PFSK-1 (cell line): Measurements from ENCODE around the gene KLLN.

Experiments
- FOXP2 ChIP-seq: optimal IDR thresholded peaks from 2 replicates; pipeline ENCODE3; 2011; ENCODE audit warnings: borderline replicate concordance, control low read depth, inconsistent platforms; ENCODE audit not compliant: insufficient read depth; ENCODE audit errors: extremely low read length, extremely low read depth
- POLR2AphosphoS5 ChIP-seq: IDR thresholded peaks from 2 replicates; pipeline ENCODE4 v1.6.1; 2012; ENCODE audit warnings: low read depth, mild to moderate bottlenecking, control low read depth, low read length, moderate library complexity
- REST ChIP-seq, 2 experiments: IDR thresholded peaks; 2 replicates each; pipeline versions ENCODE4 v1.6.1 to v1.8.0; 2011 to 2012; ENCODE audit warnings: low read depth in 2 of 2, low read length in 2 of 2, control low read depth in 1 of 2, inconsistent platforms in 1 of 2, mild to moderate bottlenecking in 1 of 2, moderate library complexity in 1 of 2; ENCODE audit not compliant: insufficient read depth in 1 of 2
- SIN3A ChIP-seq: IDR thresholded peaks from 2 replicates; pipeline ENCODE4 v1.6.1; 2012; ENCODE audit warnings: mild to moderate bottlenecking, low read length, moderate library complexity, borderline replicate concordance; ENCODE audit not compliant: insufficient read depth
- TAF1 ChIP-seq: IDR thresholded peaks from 2 replicates; pipeline ENCODE4 v1.6.1; 2012; ENCODE audit warnings: low read length, control low read depth, borderline replicate concordance; ENCODE audit not compliant: insufficient read depth

Gene KLLN

GRCh38 chr10:87842776-87843497, 20.4 kb downstream of the KLLN start:
- TF ChIP-seq FOXP2 (no peak), POLR2AphosphoS5 (no peak)

GRCh38 chr10:87842220-87842641, 21.1 kb downstream of the KLLN start:
- TF ChIP-seq SIN3A (no peak), POLR2AphosphoS5 (no peak), REST (IDR thresholded peaks at IDR 0.05; ENCODE audit: insufficient read depth in 1 of 2, low read depth in 2 of 2, low read length in 2 of 2) (no peak), FOXP2 (no peak), TAF1 (no peak)

DNA sequence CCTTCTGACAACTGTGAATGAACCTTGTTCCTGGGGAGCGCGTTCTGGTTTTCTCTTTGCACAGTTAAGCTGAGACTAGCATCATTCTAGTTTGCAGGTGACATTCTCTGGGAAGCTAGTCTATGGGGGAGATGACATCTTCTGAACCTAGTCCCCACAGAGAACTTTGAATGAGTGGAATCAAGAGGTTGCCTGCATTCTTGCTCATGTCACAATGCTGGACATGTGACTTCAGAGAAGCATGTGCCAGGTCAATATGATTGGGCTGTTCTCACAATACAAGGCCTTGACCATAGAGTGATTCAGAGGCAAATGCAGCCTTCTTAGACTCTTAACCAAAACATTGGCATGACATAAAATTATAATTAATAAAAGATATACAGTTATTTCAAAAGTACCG, 22.1 kb downstream of the KLLN start:
- no peak for TF ChIP-seq POLR2AphosphoS5

GRCh38 chr10:87838650-87839049, 24.7 kb downstream of the KLLN start:
- no peak for TF ChIP-seq POLR2AphosphoS5
- TF ChIP-seq TAF1: no peak
- TF ChIP-seq SIN3A: no peak
- TF ChIP-seq REST (IDR thresholded peaks at IDR 0.05; ENCODE audit: insufficient read depth in 1 of 2, low read depth in 2 of 2, low read length in 2 of 2): no peak
- TF ChIP-seq FOXP2: no peak

DNA sequence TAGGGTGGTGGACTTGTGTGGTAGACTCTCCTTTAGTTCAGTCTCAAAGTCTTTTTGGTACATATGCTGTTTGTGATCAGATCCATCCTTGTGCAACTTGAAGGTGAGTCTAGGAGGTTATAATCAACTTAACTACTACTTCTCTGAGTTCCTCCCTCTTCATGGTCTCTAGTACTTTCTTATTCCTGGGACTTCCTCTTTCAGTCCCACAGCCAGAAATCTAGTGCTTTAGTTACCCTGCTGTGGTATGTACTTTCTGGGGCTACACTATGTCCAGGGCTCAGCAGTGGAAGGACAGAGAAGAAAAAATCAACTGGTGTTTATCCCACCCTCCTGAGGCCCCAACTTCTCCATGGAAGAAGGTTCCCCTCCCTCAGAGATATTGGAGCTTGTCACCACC, 25.9 kb downstream of the KLLN start:
- TF ChIP-seq REST (IDR thresholded peaks at IDR 0.05; ENCODE audit: insufficient read depth in 1 of 2, low read depth in 2 of 2, low read length in 2 of 2): no peak
- no peak for TF ChIP-seq TAF1

DNA sequence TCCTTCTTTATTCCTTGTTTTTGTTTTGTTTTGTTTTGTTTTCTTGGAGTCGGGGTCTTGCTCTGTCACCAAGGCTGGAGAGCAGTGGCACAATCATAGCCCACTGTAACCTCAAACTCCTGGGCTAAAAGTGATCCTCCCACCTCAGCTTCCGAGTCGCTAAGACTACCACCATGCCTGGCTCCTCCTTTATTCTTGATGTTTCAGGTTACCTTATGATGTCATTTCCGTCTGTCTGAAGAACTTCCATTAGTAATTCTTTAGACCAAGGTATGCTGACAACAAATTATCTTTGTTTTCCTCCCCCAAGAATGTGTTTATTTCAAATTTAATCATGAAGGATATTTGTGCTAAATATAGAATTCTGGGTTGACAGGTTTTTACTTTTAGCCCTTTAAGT, 27.2 kb downstream of the KLLN start:
- no peak for TF ChIP-seq REST (IDR thresholded peaks at IDR 0.05; ENCODE audit: insufficient read depth in 1 of 2, low read depth in 2 of 2, low read length in 2 of 2)
- TF ChIP-seq FOXP2: no peak
- no peak for TF ChIP-seq TAF1
- TF ChIP-seq SIN3A: no peak
- no peak for TF ChIP-seq POLR2AphosphoS5
